SK-N-SH treated with all-trans-retinoic acid at 6 μM for 48 hours (cell line): Measurements from ENCODE around the gene CHCHD6.

Source experiments
- ARNTL ChIP-seq: fragments of 450-650 bp; formaldehyde crosslinking; IDR thresholded peaks from 2 replicates; pipeline ENCODE4 v1.5.0; 2020; ENCODE audit warnings: low read depth, mild to moderate bottlenecking, moderate library complexity, borderline replicate concordance
- GLIS3 ChIP-seq: fragments of 250-450 bp; sonication (Bioruptor Pico); IDR thresholded peaks from 2 replicates; pipeline ENCODE4 v1.5.0; 2020; ENCODE audit warnings: mild to moderate bottlenecking, moderate library complexity
- OSR1 ChIP-seq: fragments of 250-450 bp; sonication (Bioruptor Pico); IDR thresholded peaks from 2 replicates; pipeline ENCODE4 v1.8.0; 2022; ENCODE audit warnings: moderate library complexity, mild to moderate bottlenecking, inconsistent platforms
- SNAI2 ChIP-seq: fragments of 250-450 bp; sonication (Bioruptor Pico); IDR thresholded peaks from 2 replicates; pipeline ENCODE4 v1.5.0; 2020; ENCODE audit warnings: mild to moderate bottlenecking, moderate library complexity
- TOX ChIP-seq: fragments of 250-450 bp; sonication (Bioruptor Pico); IDR thresholded peaks from 2 replicates; pipeline ENCODE4 v1.8.0; 2021; ENCODE audit warnings: mild to moderate bottlenecking, moderate library complexity, borderline replicate concordance
- ZC3H10 ChIP-seq: fragments of 250-450 bp; sonication (Bioruptor Pico); IDR thresholded peaks from 2 replicates; pipeline ENCODE4 v1.5.1; 2021; ENCODE audit warnings: mild to moderate bottlenecking, moderate library complexity
- ZFP30 ChIP-seq: fragments of 450-650 bp; formaldehyde crosslinking; IDR thresholded peaks from 2 replicates; pipeline ENCODE4 v1.5.0; 2022; ENCODE audit warnings: mild to moderate bottlenecking, moderate library complexity
- ZNF8 ChIP-seq: fragments of 450-650 bp; formaldehyde crosslinking; IDR thresholded peaks from 2 replicates; pipeline ENCODE4 v1.5.0; 2020; ENCODE audit warnings: mild to moderate bottlenecking, moderate library complexity
- TF ChIP-seq, protein P1 (sequence below): fragments of 250-450 bp; sonication (Bioruptor Pico); IDR thresholded peaks from 2 replicates; pipeline ENCODE4 v1.8.0; 2020; ENCODE audit warnings: mild to moderate bottlenecking, moderate library complexity, borderline replicate concordance
- TF ChIP-seq, protein P2 (sequence below): fragments of 250-450 bp; sonication (Bioruptor Pico); IDR thresholded peaks from 2 replicates; pipeline ENCODE4 v1.8.0; 2021; ENCODE audit warnings: low read depth, mild to moderate bottlenecking, moderate library complexity, borderline replicate concordance
- TF ChIP-seq, protein P3 (sequence below): fragments of 250-450 bp; sonication (Bioruptor Pico); IDR thresholded peaks from 2 replicates; pipeline ENCODE4 v1.5.0; 2020; ENCODE audit warnings: mild to moderate bottlenecking, moderate library complexity

DNA sequence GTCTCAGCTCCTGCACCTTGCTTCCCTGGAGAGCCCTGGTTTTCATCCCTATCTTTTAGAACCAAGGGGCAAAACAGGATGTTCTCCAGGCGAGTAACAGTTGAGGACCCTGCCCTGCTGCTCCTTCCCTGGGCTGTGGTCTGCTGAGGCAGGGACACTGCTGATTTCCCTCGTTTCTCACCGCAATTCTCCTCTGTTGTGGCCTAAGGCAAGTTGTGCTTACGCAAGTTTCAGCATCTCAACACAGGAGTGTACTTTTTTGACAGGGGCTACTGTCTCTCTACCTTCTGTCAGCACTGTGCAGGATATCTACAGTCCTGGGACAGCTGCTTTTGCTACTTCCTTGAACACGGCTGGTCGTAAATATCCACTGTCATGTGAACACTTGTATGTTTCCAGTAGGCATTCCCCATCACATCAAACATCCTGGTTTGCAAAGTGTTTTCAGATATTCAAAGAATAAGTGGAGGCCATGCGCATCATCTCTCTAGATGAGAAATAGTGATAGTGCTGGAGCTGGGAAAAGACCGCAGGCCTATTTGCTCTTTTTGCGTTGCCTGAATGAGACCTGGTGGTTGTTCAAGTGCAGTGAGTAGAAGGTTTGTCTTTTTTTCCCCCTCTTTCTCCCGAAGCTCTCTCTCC is 168.8 kb downstream of the CHCHD6 start:
- TF ChIP-seq ZFP30 (CRISPR knock-in tag) = no peak
- TF ChIP-seq ZNF8 (CRISPR knock-in tag) = no peak
- TF ChIP-seq, protein P1, sequence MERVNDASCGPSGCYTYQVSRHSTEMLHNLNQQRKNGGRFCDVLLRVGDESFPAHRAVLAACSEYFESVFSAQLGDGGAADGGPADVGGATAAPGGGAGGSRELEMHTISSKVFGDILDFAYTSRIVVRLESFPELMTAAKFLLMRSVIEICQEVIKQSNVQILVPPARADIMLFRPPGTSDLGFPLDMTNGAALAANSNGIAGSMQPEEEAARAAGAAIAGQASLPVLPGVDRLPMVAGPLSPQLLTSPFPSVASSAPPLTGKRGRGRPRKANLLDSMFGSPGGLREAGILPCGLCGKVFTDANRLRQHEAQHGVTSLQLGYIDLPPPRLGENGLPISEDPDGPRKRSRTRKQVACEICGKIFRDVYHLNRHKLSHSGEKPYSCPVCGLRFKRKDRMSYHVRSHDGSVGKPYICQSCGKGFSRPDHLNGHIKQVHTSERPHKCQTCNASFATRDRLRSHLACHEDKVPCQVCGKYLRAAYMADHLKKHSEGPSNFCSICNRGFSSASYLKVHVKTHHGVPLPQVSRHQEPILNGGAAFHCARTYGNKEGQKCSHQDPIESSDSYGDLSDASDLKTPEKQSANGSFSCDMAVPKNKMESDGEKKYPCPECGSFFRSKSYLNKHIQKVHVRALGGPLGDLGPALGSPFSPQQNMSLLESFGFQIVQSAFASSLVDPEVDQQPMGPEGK (CRISPR knock-in tag) = no peak
- no peak for TF ChIP-seq OSR1 (CRISPR knock-in tag)
- TF ChIP-seq, protein P2, sequence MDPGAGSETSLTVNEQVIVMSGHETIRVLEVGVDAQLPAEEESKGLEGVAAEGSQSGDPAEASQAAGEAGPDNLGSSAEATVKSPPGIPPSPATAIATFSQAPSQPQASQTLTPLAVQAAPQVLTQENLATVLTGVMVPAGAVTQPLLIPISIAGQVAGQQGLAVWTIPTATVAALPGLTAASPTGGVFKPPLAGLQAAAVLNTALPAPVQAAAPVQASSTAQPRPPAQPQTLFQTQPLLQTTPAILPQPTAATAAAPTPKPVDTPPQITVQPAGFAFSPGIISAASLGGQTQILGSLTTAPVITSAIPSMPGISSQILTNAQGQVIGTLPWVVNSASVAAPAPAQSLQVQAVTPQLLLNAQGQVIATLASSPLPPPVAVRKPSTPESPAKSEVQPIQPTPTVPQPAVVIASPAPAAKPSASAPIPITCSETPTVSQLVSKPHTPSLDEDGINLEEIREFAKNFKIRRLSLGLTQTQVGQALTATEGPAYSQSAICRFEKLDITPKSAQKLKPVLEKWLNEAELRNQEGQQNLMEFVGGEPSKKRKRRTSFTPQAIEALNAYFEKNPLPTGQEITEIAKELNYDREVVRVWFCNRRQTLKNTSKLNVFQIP (CRISPR knock-in tag) = no peak
- no peak for TF ChIP-seq ARNTL
- no peak for TF ChIP-seq TOX (CRISPR knock-in tag)
- TF ChIP-seq, protein P3, sequence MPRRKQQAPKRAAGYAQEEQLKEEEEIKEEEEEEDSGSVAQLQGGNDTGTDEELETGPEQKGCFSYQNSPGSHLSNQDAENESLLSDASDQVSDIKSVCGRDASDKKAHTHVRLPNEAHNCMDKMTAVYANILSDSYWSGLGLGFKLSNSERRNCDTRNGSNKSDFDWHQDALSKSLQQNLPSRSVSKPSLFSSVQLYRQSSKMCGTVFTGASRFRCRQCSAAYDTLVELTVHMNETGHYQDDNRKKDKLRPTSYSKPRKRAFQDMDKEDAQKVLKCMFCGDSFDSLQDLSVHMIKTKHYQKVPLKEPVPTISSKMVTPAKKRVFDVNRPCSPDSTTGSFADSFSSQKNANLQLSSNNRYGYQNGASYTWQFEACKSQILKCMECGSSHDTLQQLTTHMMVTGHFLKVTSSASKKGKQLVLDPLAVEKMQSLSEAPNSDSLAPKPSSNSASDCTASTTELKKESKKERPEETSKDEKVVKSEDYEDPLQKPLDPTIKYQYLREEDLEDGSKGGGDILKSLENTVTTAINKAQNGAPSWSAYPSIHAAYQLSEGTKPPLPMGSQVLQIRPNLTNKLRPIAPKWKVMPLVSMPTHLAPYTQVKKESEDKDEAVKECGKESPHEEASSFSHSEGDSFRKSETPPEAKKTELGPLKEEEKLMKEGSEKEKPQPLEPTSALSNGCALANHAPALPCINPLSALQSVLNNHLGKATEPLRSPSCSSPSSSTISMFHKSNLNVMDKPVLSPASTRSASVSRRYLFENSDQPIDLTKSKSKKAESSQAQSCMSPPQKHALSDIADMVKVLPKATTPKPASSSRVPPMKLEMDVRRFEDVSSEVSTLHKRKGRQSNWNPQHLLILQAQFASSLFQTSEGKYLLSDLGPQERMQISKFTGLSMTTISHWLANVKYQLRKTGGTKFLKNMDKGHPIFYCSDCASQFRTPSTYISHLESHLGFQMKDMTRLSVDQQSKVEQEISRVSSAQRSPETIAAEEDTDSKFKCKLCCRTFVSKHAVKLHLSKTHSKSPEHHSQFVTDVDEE = no peak
- no peak for TF ChIP-seq GLIS3 (CRISPR knock-in tag)
- no peak for TF ChIP-seq ZC3H10
- TF ChIP-seq SNAI2 (CRISPR knock-in tag) = no peak
